HL-60 (cell line): ENCODE measurements around the gene TENM3.

Source experiments
- DNase-seq, 2 experiments: peaks; one replicate each; pipeline ENCODE4 v3.0.0-alpha.2; 2010 to 2020; ENCODE audit warnings: low read depth in 1 of 2, low spot score in 1 of 2
- H3K27ac ChIP-seq: fragments of 250-450 bp; sonication (Bioruptor Pico); replicated peaks from 2 replicates; pipeline ENCODE4 v1.5.1; 2020; ENCODE audit warnings: mild to moderate bottlenecking, moderate library complexity
- H3K27me3 ChIP-seq: fragments of 250-450 bp; sonication (Bioruptor Pico); 2 replicates; pipeline ENCODE4 v1.5.1; 2021; ENCODE audit warnings: mild to moderate bottlenecking, moderate library complexity; ENCODE audit not compliant: insufficient read depth, poor library complexity, severe bottlenecking
- H3K4me3 ChIP-seq: replicated peaks from 2 replicates; pipeline ENCODE4 v1.5.1; 2011; ENCODE audit warnings: mild to moderate bottlenecking, control low read depth, low read length; ENCODE audit not compliant: insufficient read depth
- GABPA ChIP-seq: IDR thresholded peaks from 2 replicates; pipeline ENCODE4 v1.6.1; 2012; ENCODE audit warnings: low read depth
- POLR2AphosphoS5 ChIP-seq: IDR thresholded peaks from 2 replicates; pipeline ENCODE4 v1.6.1; 2012; ENCODE audit warnings: low read depth
- SPI1 ChIP-seq: IDR thresholded peaks from 2 replicates; pipeline ENCODE4 v1.6.1; 2012; ENCODE audit warnings: low read depth, mild to moderate bottlenecking, borderline replicate concordance
- TF ChIP-seq, protein P1 (sequence below): IDR thresholded peaks from one replicate; pipeline ENCODE4 v1.5.1; 2011; ENCODE audit warnings: low read length, control low read depth, inconsistent platforms; ENCODE audit not compliant: insufficient read depth
- TF ChIP-seq, protein P2 (sequence below): IDR thresholded peaks from 2 replicates; pipeline ENCODE4 v1.6.1; 2012; ENCODE audit warnings: low read depth; ENCODE audit not compliant: insufficient replicate concordance

The TENM3 gene

DNA sequence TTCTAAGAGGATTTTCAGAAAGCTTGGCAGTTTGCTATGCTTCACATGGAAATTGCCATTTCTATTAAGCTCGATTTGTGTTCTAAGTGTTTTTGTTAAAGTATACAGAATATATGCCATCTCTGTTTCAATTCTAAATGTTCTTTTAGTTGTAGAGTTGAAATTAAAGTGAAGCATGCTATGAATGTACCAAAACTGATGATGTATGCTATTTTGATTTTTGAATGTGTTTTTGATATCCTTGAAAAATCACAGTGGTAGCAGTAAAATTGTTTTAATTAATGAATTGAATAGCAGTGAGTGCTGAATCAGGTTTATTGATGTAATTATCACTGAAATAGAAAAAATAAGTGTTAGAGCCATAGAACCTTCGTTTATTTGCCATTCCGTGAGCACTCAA is 110.9 kb downstream of the TENM3 start:
- Histone ChIP-seq H3K4me3 (no peak overlapping the region), H3K27ac (no peak overlapping the region), H3K27me3 (no peaks in the 10 kb centered on the region)
- DNase-seq = no peak
- TF ChIP-seq POLR2AphosphoS5 = no peak
- no peak for TF ChIP-seq GABPA
- TF ChIP-seq, protein P1, sequence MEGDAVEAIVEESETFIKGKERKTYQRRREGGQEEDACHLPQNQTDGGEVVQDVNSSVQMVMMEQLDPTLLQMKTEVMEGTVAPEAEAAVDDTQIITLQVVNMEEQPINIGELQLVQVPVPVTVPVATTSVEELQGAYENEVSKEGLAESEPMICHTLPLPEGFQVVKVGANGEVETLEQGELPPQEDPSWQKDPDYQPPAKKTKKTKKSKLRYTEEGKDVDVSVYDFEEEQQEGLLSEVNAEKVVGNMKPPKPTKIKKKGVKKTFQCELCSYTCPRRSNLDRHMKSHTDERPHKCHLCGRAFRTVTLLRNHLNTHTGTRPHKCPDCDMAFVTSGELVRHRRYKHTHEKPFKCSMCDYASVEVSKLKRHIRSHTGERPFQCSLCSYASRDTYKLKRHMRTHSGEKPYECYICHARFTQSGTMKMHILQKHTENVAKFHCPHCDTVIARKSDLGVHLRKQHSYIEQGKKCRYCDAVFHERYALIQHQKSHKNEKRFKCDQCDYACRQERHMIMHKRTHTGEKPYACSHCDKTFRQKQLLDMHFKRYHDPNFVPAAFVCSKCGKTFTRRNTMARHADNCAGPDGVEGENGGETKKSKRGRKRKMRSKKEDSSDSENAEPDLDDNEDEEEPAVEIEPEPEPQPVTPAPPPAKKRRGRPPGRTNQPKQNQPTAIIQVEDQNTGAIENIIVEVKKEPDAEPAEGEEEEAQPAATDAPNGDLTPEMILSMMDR = no peak
- TF ChIP-seq, protein P2, sequence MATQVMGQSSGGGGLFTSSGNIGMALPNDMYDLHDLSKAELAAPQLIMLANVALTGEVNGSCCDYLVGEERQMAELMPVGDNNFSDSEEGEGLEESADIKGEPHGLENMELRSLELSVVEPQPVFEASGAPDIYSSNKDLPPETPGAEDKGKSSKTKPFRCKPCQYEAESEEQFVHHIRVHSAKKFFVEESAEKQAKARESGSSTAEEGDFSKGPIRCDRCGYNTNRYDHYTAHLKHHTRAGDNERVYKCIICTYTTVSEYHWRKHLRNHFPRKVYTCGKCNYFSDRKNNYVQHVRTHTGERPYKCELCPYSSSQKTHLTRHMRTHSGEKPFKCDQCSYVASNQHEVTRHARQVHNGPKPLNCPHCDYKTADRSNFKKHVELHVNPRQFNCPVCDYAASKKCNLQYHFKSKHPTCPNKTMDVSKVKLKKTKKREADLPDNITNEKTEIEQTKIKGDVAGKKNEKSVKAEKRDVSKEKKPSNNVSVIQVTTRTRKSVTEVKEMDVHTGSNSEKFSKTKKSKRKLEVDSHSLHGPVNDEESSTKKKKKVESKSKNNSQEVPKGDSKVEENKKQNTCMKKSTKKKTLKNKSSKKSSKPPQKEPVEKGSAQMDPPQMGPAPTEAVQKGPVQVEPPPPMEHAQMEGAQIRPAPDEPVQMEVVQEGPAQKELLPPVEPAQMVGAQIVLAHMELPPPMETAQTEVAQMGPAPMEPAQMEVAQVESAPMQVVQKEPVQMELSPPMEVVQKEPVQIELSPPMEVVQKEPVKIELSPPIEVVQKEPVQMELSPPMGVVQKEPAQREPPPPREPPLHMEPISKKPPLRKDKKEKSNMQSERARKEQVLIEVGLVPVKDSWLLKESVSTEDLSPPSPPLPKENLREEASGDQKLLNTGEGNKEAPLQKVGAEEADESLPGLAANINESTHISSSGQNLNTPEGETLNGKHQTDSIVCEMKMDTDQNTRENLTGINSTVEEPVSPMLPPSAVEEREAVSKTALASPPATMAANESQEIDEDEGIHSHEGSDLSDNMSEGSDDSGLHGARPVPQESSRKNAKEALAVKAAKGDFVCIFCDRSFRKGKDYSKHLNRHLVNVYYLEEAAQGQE = no peak
- no peak for TF ChIP-seq SPI1

DNA sequence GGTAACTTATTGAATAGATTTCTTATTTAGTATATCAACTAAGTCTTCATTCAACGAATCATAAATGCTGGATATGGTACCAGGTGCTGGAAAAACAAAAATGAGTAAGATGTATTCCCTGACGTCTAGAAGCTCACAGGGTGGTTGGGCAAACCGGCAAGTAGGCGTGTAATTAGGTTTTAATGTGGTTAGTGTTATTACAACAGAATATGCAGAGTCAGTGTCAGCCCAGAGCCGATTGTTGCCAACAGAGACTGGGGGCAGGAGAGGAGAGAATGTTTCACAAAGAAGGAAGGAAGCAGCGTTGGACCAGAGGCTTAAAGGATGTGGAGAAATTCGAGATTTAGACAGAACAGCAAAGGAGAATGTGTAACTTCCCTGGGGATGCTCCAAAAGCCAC is 111.7 kb downstream of the TENM3 start:
- Histone ChIP-seq H3K4me3 (no peak overlapping the region), H3K27ac (no peak overlapping the region), H3K27me3 (no peaks in the 10 kb centered on the region)
- TF ChIP-seq GABPA (no peak), POLR2AphosphoS5 (no peak), SPI1 (no peak)
- TF ChIP-seq, protein P2 = no peak
- TF ChIP-seq, protein P1 = no peak
- no peak for DNase-seq

DNA sequence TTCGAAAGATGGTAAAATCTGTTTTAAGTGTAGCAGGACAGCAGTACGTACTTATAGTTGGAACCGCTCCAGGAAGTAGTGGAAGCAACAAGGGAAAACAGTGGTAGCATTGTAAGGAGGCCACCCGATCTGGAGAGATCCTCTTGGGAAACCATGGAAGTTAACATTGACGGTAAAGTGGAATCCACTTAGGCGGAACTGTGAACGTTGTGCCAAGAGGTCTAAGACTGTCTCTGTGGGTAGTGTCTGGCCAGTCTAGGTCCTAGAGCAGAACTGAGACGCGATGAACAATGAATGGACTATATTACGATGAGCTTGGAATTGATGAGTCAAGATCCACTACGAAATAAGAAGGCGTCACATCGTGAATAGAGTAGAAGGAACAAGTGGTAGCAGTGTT is 124.0 kb downstream of the TENM3 start:
- no peaks in the 10 kb centered on the region for H3K27me3 ChIP-seq
- H3K4me3 ChIP-seq = no peak overlapping the region
- TF ChIP-seq, protein P1 = no peak
- TF ChIP-seq SPI1 (no peak), GABPA (no peak)
- TF ChIP-seq, protein P2 = no peak
- DNase-seq = no peak
- H3K27ac ChIP-seq = no peak overlapping the region
